Neural cell (in vitro differentiated cells): ENCODE results near the gene MBD5. TPM values are rescaled to one million over a fixed set of nuclear protein-coding genes. Genes with fewer than 3 reads are reported as not detected.

Source experiments
- H2AFZ ChIP-seq: fragments of 200-600, 300-800 bp; sonication (generic), shearing (Covaris generic); 2 replicates; pipeline ENCODE4 v1.6.0; 2014; ENCODE audit warnings: low read depth, mild to moderate bottlenecking, antibody characterized with exemption, low read length, moderate library complexity
- H3F3A ChIP-seq: fragments of 200-600 bp; shearing (Covaris generic); 2 replicates; pipeline ENCODE4 v1.6.1; 2016; ENCODE audit warnings: mild to moderate bottlenecking, moderate library complexity, mixed read lengths, antibody characterized with exemption, low read length; ENCODE audit not compliant: insufficient read depth, poor library complexity, severe bottlenecking
- H3K27ac ChIP-seq: fragments of 200-600, 300-800 bp; sonication (generic), shearing (Covaris generic); 2 replicates; pipeline ENCODE4 v1.5.1; 2014; ENCODE audit warnings: mild to moderate bottlenecking, low read length, moderate library complexity
- H3K27me3 ChIP-seq: fragments of 300-800, 200-600 bp; sonication (generic), shearing (Covaris generic); 2 replicates; pipeline ENCODE4 v1.6.0; 2014; ENCODE audit warnings: mild to moderate bottlenecking, low read depth, low read length, moderate library complexity; ENCODE audit not compliant: insufficient read depth
- H3K36me3 ChIP-seq: fragments of 300-800, 200-600 bp; sonication (generic), shearing (Covaris generic); 2 replicates; pipeline ENCODE4 v1.5.1; 2014; ENCODE audit warnings: mild to moderate bottlenecking, antibody characterized with exemption, low read length, moderate library complexity; ENCODE audit not compliant: insufficient read depth
- H3K4me2 ChIP-seq: fragments of 300-800, 200-600 bp; sonication (generic), shearing (Covaris generic); 2 replicates; pipeline ENCODE4 v1.6.0; 2014; ENCODE audit warnings: mild to moderate bottlenecking, low read length
- H3K4me3 ChIP-seq: fragments of 300-800, 200-600 bp; sonication (generic), shearing (Covaris generic); 2 replicates; pipeline ENCODE4 v1.5.1; 2014; ENCODE audit warnings: mild to moderate bottlenecking, low read length, moderate library complexity
- H3K79me2 ChIP-seq: fragments of 200-600 bp; shearing (Covaris generic); replicated peaks from 2 replicates; pipeline ENCODE4 v1.6.0; 2014; ENCODE audit warnings: mild to moderate bottlenecking, low read length, moderate library complexity; ENCODE audit not compliant: insufficient read depth
- H3K9ac ChIP-seq: fragments of 300-800, 200-600 bp; sonication (generic), shearing (Covaris generic); 2 replicates; pipeline ENCODE4 v1.6.1; 2016; ENCODE audit warnings: mild to moderate bottlenecking, low read length, mixed read lengths
- H3K9me2 ChIP-seq: fragments of 200-600 bp; shearing (Covaris generic); 2 replicates; pipeline ENCODE4 v1.6.1; 2016; ENCODE audit warnings: mild to moderate bottlenecking, low read length, mixed read lengths; ENCODE audit not compliant: insufficient read depth
- H3K9me3 ChIP-seq: fragments of 200-600, 300-800 bp; sonication (generic), shearing (Covaris generic); 2 replicates; pipeline ENCODE4 v1.6.1; 2016; ENCODE audit warnings: mild to moderate bottlenecking, mixed run types, low read length, moderate library complexity, mixed read lengths
- H4K20me1 ChIP-seq: fragments of 200-600 bp; shearing (Covaris generic); 2 replicates; pipeline ENCODE4 v1.6.1; 2016; ENCODE audit warnings: mild to moderate bottlenecking, mixed run types; ENCODE audit not compliant: insufficient read depth
- CTCF ChIP-seq: fragments of 450-650 bp; IDR thresholded peaks from 2 replicates; pipeline ENCODE4 v1.5.1; 2014; ENCODE audit warnings: antibody characterized with exemption, mild to moderate bottlenecking, moderate library complexity; ENCODE audit not compliant: poor library complexity, severe bottlenecking
- EP300 ChIP-seq: fragments of 450-650 bp; conservative IDR thresholded peaks from 2 replicates; pipeline ENCODE4 v1.6.1; 2014; ENCODE audit warnings: antibody characterized with exemption, mild to moderate bottlenecking, moderate library complexity; ENCODE audit not compliant: poor library complexity, severe bottlenecking
- EZH2 ChIP-seq: fragments of 200-600, 300-800 bp; shearing (Covaris generic), sonication (generic); IDR thresholded peaks from 2 replicates; pipeline ENCODE4 v1.6.1; 2014; ENCODE audit warnings: antibody characterized with exemption, low read length, borderline replicate concordance, mild to moderate bottlenecking; ENCODE audit not compliant: insufficient read depth, poor library complexity, severe bottlenecking
- MXI1 ChIP-seq: fragments of 450-650 bp; conservative IDR thresholded peaks from 2 replicates; pipeline ENCODE4 v1.6.1; 2014; ENCODE audit warnings: antibody characterized with exemption, mild to moderate bottlenecking; ENCODE audit not compliant: poor library complexity, severe bottlenecking
- POLR2AphosphoS5 ChIP-seq: IDR thresholded peaks from 2 replicates; pipeline ENCODE4 v1.6.1; 2012
- RAD21 ChIP-seq: fragments of 450-650 bp; conservative IDR thresholded peaks from 2 replicates; pipeline ENCODE4 v1.6.1; 2014; ENCODE audit warnings: antibody characterized with exemption, mild to moderate bottlenecking, moderate library complexity
- SMC3 ChIP-seq: fragments of 450-650 bp; conservative IDR thresholded peaks from 2 replicates; pipeline ENCODE4 v1.6.1; 2014; ENCODE audit warnings: antibody characterized with exemption, mild to moderate bottlenecking, moderate library complexity; ENCODE audit not compliant: poor library complexity
- TAF1 ChIP-seq: IDR thresholded peaks from 2 replicates; pipeline ENCODE4 v1.6.1; 2012; ENCODE audit warnings: low read depth
- polyA plus RNA-seq: library from polyadenylated mRNA; depleted of rRNA; stranded (reverse); fragments of >200 nt; gene quantifications from 2 replicates; pipeline ENCODE4 v1.2.3, GENCODE V29; 2014
- TF ChIP-seq, protein P1 (sequence below): IDR thresholded peaks from 2 replicates; pipeline ENCODE4 v1.6.1; 2012; ENCODE audit warnings: borderline replicate concordance

Gene MBD5
- polyA plus RNA-seq, 1 donor from 2014 or later: 9.7 TPM

GRCh38 chr2:148021886-148022285, 995 bp downstream of the MBD5 start:
- H3K4me2 ChIP-seq: peak overlapping the region; percentile 89
- H3K9me3 ChIP-seq: no peaks in the 10 kb centered on the region
- H3K9ac ChIP-seq: peak overlapping the region; percentile 94
- peak overlapping the region; percentile 96 for H3K27ac ChIP-seq
- no peaks in the 10 kb centered on the region for H3K9me2 ChIP-seq
- H4K20me1 ChIP-seq: no peaks in the 10 kb centered on the region
- TF ChIP-seq SMC3 (no peak), MXI1 (no peak), EP300 (no peak), RAD21 (no peak), TAF1 (no peak), POLR2AphosphoS5 (no peak), CTCF (no peak), EZH2 (no peak)
- TF ChIP-seq, protein P1, sequence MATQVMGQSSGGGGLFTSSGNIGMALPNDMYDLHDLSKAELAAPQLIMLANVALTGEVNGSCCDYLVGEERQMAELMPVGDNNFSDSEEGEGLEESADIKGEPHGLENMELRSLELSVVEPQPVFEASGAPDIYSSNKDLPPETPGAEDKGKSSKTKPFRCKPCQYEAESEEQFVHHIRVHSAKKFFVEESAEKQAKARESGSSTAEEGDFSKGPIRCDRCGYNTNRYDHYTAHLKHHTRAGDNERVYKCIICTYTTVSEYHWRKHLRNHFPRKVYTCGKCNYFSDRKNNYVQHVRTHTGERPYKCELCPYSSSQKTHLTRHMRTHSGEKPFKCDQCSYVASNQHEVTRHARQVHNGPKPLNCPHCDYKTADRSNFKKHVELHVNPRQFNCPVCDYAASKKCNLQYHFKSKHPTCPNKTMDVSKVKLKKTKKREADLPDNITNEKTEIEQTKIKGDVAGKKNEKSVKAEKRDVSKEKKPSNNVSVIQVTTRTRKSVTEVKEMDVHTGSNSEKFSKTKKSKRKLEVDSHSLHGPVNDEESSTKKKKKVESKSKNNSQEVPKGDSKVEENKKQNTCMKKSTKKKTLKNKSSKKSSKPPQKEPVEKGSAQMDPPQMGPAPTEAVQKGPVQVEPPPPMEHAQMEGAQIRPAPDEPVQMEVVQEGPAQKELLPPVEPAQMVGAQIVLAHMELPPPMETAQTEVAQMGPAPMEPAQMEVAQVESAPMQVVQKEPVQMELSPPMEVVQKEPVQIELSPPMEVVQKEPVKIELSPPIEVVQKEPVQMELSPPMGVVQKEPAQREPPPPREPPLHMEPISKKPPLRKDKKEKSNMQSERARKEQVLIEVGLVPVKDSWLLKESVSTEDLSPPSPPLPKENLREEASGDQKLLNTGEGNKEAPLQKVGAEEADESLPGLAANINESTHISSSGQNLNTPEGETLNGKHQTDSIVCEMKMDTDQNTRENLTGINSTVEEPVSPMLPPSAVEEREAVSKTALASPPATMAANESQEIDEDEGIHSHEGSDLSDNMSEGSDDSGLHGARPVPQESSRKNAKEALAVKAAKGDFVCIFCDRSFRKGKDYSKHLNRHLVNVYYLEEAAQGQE: no peak
- no peaks in the 10 kb centered on the region for H3K27me3 ChIP-seq
- H3F3A ChIP-seq: no peaks in the 10 kb centered on the region
- peaks cover 84% of the 10 kb centered on the region for H3K79me2 ChIP-seq
- H3K36me3 ChIP-seq: no peaks in the 10 kb centered on the region
- H2AFZ ChIP-seq: peak overlapping the region; percentile 70
- H3K4me3 ChIP-seq: peak overlapping the region; percentile 81

DNA sequence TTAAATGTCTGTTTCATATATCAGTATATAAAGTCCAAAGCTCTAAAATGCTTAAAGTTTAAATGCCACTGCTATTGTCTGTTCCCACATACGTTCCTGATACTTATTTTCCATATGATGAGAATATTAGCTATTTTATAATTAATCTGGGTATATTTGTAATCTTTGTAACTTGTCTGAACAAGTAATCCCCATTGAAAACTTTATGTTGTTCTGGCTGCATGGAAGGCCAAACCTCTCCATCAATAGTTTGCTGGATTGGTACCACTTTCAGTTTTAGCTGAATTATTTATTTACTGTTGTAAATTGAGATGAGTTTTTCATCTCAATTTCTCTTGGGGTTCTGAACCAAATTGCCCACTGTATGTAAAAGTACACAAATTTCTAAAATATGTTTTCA, 1.5 kb downstream of the MBD5 start:
- no peaks in the 10 kb centered on the region for H3K9me3 ChIP-seq
- H3K4me3 ChIP-seq: peak overlapping the region; percentile 81
- no peaks in the 10 kb centered on the region for H3K27me3 ChIP-seq
- peaks cover 84% of the 10 kb centered on the region for H3K79me2 ChIP-seq
- H3K9ac ChIP-seq: peak overlapping the region; percentile 94
- no peaks in the 10 kb centered on the region for H3F3A ChIP-seq
- H2AFZ ChIP-seq: peak overlapping the region; percentile 70
- TF ChIP-seq POLR2AphosphoS5: no peak
- no peak for TF ChIP-seq EP300
- TF ChIP-seq MXI1: no peak
- no peak for TF ChIP-seq RAD21
- TF ChIP-seq, protein P1: no peak
- no peak for TF ChIP-seq CTCF
- TF ChIP-seq EZH2: no peak
- no peak for TF ChIP-seq SMC3
- TF ChIP-seq TAF1: no peak
- no peaks in the 10 kb centered on the region for H4K20me1 ChIP-seq
- H3K27ac ChIP-seq: peak overlapping the region; percentile 96
- H3K9me2 ChIP-seq: no peaks in the 10 kb centered on the region
- no peaks in the 10 kb centered on the region for H3K36me3 ChIP-seq
- peak overlapping the region; percentile 89 for H3K4me2 ChIP-seq
